Colon (tissue), 2 donors: Measurements from ENCODE around the gene CCNJL.

Experiments
- FAIRE-seq: peaks from 2 replicates; lab custom pipeline; 2012; peaks lifted over from hg19 to GRCh38; lab: Jason Lieb, UNC
- donor health status: control.
- donor health status: control.

Gene CCNJL

DNA sequence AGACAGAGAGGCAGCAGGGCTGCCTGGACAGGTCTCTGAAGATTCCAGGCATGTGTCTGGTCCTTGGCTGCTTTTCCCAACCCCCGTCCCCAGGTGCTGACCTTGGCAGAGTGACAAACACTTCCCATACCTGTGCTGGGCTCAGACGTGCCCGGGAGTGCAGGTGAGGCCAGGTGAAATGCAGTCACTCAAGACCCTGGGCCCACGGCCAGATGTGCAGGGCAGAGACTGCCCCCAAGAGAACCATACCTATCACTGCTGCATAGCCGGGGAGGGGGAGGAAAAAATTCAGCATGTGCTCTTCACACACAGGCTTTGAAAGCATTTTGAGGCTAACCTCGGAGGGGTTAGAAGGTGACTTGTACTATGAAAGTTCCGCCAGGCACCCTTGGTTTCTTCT lies 22.6 kb downstream of the CCNJL start:
- no peak for FAIRE-seq

DNA sequence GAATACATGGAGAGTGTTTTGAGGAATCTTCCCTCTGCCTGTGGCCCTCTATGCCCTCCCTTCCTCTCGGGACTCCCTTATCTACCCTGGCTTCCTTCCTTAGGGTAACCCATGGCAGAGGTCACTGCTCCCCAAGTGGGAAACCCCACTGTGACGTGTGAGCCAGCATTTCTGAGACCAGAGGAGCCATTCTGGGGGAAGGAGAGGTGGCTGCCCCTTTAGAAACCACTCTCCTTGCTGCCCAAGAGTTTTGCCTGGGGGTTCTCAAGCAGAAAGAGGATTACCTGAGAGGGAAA lies 23.1 kb downstream of the CCNJL start:
- FAIRE-seq: no peak

DNA sequence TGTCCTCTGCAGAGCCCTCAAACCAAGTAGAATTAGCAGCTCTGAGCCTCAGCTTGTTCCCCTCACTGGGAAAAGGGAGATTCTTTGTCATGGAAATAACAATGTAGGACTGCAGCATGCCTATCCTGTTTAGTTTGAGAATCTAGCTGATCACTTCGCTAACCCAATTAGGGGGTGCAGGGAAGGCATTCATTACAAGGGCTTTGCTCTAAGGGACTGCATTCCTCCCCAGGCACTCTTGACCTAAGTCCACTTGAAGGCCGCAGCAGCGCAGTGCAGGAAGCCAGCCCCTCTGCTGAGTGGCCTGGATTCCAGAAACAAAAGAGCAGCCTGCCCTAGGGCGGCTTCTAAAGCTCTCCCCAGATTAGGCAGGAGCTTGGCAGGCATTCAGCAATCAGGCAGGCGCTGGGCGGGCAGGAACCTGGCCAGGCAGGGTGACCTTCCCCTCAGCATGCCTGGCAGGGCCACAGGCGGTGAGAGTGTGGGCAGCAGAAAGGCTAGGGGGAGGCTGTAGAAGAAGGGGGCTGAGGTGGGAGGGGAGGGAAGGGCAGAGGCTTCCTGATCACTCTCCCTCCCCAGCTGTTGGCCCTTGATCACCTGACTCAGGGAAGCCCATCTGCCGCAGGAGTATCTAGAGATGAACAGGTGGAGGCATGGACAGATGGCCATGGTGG lies 24.8 kb downstream of the CCNJL start:
- no peak for FAIRE-seq

DNA sequence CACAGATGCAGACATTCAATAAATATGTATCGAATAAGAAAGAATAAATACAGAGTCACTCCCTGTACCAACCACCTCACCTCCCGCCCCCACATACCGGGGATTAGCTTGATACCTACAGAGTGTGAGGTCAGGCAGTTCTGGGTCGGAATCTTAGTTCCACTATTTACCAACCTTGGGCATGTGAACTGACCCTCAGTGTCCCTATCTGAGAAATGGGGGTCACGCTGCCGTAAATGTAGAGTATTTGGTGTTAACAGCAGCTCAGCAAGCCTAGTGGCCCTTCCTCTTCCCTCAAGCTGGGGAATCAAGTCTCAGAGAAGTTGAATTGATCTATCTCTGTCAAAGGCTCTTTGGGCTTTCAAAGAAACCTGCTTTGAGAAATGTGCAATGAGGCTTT lies 25.4 kb downstream of the CCNJL start:
- FAIRE-seq: no peak

DNA sequence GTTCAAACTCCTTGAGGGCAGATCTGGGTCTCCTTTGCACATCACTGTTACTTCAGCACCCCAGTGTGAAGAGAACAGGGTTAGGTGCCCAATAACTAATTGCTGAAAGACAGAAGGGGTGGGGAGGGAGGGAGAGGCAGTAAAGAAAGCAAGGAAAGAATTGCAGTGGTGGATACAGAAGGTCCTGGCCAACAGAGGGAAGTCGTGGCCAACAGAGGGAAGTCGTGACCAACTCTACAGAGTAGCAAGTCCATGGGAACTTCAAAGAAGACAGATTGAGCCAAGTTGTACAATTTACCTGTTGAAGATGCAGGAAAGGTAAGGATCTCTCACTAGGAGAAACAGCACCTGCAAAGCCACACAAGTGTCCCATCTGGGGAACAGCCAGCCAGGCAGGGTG lies 27.0 kb downstream of the CCNJL start:
- no peak for FAIRE-seq

DNA sequence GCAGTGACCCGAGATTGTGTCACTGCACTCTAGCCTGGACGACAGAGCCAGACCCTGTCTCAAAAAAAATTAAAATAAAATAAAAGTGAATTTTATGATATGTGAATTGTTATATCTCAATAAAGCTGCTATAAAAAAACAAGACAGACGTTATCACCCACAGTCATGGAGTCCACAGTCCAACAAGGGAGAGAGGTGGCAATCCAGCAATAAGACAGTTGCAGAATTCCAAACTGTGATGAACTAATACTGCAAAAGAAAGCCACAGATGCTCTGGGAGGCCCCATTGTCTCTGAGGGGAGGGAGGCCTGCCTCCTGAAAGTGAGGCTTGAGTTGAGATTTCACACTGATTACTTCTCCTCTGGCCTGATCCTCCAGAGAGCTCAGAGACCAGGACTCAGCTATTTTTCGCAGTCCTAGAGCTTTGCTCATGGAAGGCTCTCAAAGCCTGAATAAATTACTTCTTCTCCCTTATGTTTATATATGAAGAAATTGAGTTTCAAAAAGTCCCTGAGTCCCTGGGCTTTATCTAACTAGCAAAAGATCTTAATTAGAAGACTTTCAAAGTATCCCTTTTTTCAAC lies 28.0 kb downstream of the CCNJL start:
- FAIRE-seq: no peak

DNA sequence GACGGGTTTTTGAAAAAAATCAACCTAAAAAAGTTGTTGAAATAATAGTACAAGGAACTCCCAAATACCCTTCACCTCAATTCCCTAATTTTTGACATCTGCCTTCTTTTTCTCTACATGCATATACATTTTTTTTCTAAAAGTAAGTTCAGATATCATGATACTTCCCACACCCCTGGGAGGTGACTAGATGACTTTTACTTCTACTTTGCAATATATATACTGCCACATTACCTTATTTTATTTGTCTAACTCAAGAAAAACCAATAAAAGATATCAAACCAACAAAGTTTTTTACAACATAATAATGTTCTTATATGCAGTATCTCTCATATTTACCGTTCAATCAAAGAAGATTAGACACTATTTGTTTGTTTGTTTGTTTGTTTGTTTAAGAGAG lies 31.1 kb downstream of the CCNJL start:
- FAIRE-seq: no peak

DNA sequence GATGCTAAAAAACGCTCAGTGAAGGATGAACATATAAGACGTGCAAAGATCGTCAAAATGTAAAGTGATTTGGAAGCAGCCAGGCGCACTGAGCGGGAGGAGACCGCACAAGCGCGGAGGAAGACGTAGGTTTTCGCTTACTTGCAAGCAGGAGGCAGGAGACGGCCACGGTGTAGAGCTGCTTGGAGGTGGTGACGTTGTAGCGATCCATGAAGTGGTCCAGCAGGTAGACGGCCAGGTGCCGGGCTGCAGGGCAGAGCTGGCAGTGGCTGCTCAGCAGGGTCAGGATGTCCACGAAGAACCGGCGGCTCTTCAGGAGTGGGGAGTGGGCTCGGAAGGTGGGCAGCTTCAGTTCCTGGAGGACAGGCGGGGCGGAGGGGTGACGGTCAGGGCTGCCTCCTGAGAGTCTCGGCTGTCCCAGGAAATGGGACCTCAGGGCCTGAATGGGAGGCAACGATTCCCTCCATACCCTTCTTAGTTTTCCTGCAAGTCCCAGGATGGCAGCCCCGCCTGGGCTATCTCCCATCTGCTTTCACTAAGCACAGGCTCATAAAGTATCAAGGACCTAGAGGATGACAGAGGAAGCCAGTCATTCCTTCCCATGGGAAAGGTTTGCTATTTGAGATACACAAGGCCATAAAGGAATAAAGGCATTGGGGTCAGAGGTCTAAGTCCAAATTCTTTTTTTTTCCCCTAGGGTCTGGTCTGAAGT lies 31.8 kb downstream of the CCNJL start:
- no peak for FAIRE-seq

DNA sequence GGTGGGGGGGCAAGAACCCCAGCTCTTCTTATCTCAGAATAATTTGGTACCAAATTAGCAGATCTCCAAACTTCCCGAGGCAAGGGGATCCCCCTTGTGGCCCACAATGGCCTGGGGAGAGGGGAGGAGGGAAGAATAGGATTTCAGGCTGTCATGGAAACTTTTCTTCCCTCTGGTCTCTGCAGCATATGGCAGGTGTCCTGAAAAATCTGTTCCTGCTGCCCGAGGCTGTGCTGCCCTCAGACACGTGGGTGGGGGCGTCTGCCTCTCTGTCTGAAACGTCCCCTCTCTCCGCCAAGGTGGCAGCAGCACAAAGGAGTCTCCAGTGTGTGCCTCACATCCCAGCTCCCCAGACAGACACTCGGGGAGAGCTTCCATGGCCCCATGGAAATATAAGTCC lies 34.0 kb downstream of the CCNJL start:
- FAIRE-seq: no peak

DNA sequence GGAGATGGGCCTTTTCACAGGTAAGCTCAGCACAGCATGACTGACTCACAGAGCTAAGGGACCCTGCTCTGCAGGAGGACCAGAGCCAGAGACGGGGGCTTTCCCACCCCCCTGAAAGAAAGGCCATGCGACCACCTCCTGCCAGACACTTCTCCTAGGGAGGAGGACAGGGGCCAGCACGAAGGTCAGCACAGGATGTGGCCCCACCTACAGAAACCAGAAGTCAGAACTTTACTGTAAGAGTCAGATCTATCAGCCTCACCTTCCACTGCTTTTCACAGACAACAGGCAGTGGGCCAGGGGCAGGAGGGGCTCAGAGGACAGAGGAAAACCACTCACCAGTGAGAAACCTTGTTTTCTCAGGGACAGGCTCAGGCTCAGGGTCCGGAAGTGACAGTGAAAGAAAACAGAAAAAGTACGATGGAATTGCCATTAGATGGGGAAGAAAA lies 37.9 kb downstream of the CCNJL start:
- FAIRE-seq: no peak

DNA sequence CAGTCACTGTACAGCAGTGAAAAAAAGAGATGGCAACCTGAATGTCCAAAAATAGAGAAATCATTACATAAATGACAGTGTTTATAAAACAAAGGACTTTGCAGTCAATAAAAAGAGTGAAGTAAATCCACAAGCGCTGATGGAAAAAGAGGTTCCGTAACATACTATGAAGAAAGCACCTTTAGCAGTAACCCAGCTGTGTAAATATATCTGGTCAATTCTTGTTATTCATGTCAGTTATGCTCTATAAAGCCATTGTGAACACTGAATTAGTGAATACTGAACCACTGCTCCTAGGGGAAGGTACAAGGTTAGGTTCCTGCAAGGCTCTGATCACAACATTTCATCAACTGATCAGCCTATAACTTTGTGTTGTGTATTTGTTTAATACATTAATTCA lies 39.5 kb downstream of the CCNJL start:
- no peak for FAIRE-seq

DNA sequence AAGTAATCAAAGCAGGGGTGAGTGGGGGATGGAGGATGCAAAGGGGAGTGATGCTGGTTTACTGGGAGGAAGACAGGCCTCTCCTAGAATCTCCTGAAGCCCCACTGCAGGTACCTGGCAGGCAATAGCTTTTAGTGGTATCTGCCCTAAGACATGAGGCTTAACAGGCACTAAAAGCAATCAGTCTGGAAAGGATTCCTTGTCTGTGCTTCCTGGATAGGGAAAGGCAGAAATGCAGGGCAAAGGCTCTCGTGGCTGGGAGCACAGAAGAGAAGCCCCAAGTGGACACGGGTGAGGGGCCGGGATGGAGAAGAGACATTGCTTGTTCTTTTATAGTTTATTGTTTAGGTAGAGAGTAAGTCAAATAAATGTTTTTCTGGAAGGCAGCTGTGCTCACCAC lies 40.1 kb downstream of the CCNJL start:
- no peak for FAIRE-seq

DNA sequence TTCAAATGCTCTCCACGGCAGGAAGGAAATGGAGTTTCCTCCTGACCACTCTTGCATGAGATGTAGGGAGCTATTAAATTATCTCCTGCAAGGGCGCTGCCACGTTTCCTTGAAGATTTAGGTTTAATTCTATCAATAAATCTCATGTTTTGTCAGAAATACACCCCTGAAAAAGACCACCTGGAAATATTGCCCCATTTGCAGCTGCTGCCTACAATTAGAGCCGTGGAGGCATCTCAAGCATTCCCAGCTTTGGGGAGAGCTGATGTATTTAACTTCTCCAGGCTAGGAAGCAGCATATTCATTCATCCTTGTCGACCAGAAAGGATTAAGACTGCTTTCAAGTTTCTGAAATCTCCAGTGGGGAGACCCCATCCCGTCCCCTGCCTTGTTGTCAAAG lies 40.5 kb downstream of the CCNJL start:
- FAIRE-seq: no peak

DNA sequence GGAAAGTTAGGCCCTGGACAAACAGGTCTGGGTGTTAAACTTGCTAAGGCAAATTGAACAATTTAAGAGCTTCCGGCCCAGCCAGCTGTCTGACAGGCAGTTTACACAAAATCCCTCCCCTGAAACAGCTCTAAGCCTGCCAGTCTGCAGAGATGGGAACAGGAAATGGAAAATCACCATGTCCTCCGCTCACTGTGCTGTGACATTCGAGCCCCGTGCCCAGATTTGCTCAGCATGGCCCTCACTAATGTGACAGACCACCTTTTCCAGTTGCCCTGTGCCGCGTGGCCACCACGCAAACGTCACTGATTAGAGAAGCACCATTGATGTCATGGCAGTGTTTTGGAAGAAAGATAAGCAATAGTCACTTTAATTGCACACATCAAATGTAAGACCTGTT lies 41.0 kb downstream of the CCNJL start:
- no peak for FAIRE-seq

DNA sequence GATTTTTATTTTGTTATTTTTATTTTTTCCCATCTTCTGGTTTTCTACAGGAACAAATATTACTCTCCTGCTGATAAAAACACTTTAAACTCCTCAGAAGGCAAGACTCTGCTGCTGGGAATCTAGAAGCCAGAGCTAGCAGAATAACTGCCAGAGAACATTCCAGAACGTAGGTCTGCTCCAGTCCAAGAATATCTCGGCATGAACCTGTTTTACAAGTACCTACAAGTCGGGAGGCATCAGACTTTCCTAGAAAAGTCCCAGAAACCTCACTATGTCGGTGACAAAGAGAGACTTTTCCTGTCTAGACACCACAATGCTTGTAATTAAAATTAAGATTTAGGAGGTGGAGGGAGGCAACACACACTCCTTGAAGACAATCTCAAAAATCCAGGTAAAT lies 41.7 kb downstream of the CCNJL start:
- no peak for FAIRE-seq

DNA sequence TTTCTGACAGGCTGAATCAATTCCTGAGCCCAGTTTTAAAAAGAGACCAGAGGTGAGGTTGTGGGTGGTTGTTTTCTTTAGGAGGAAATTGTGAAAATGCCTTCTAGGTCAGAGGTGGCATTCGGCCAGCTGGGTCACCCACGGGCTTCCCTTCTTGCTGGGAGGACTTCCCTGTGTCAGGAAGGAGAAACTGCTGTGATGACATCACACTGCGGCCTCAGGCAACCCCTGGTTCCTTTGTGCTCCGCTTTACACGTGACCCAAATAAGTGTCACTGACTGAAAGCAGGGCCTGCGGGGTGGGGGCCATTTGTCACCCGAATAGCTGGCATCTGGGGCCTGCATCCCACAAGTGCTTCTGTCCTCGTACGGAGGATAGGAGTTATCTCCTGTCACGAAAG lies 43.3 kb downstream of the CCNJL start:
- FAIRE-seq: no peak

DNA sequence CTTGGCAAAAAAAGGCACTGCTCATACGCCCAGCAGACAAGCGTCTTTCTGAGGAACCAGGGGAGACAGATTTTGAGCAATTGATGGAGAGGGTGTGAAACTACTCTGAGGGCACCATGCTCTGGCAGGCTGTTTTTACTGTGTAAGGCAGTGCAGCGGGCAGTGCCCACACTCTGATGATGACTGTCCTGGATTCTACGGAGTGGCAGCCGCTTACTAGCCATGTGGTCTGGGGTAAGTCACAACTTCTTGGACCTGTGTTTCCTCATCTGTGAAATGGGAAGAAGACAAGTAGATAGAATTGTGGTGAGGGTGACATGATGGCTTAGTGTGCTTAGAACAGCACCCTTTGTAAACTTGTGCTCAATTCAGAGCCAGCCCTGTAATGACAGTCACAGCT lies 44.2 kb downstream of the CCNJL start:
- no peak for FAIRE-seq

DNA sequence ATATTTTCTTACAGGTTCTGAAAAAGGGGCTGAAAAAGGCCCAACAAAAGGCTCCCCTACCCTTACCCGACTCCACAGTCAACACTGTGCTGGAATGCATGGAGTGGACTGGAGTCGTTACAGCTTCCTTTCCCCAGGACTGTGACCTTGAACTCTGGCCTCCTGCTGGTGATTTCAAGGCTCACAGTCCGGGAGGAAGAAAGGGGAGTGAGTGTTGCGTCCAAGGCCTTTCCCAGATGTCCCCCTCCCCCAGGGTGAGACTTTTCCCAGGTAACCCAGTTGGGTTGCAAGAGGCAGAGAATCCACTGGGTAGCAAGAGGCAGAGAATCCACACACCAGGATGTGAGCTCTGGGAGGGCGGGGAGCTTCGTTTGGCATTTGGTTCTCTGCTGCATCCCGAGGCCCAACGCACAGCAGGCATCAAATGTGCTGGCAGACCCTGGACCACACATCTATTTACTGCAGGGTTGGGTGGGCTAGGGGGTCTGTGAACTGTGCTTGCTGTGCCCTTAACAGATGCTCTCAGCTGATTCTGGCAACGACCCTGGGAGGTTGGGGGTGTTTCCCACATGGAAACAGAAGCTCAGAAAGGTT lies 45.5 kb downstream of the CCNJL start:
- FAIRE-seq: no peak

DNA sequence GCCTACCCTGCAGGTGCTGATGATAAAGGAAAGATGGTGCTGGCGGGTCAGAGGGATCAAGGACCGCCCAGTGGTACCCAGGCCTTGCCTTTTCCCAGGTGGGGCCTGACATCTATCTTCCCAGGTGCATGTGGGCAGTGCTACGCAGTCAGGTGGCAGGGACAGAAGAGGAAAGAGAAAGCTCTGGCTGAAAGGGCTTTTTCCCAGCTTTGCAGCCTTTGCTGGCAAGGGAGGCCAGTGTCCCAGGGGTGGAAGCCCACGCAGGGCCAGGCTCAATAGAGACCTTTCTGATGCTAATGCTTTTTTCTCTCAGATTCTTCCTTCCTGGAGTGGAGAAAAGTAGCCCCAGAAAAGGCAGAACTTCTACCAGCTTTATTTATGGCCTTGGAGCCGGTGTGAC lies 46.3 kb downstream of the CCNJL start:
- no peak for FAIRE-seq

DNA sequence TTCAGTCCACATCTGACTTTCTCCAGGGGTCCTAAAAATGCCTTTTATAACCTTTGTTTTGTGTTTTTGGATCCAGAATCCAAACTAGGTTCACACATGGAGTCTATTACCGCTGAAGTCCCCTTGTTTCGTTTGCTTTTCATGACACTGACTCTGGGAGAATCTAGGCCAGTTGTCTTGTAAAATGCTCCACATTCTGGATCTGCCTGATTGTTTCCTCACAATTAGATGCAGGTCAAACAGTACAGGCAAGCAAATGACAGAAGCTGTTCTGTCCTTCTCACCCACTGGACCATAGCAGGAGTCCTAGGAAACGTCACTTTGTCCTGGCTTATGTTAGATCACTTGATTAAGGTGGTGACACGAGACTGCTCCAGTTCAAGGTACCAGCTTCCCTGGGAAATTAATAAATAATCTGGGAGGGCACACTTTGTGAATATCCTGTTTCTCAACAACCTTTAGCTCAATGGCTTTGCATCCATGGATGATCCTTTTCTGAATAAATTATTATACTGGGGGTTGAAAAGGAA lies 49.0 kb downstream of the CCNJL start:
- no peak for FAIRE-seq

DNA sequence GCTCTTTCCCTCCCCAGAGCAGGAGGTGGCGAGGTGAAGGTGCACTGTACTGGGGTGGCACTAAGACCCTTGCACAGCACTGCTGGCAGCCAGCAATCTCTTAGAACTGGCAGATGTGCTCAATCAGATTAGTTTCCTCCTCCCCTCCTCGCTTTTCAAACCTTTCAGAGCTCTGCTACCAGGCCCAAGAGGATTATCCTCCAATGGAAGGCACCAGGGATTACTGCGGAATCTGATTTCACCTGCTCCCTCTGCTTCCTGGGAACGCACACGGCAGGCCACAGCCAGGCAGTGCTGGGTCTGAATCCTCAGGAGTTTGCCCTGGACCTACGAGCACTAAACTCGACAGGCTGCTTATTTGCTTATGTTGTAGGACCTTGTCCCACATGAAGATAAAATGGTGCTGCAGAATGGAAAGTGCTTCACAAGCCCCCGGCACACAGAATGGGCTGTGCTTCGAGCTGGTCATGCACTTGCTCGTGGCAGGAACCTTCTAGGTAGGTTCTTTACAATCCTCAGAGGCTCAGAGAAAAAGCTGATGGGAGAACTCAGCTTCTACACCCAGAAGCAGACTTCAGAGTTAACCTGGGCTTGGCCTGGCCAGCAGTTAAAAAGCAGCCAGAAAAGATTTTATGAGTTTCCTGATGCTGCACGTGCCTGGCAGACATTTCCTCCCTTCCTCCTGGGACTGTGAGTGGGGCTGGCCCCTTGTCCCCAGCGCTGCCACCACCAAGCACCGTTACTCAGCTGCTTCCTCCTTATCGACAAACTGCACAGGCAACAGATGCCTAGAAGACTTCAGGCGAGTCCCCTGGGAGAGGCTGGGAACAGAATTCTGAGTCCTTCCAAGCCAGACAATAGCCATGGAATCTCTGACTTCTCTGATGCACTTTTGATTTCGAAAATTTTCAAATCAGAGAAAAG lies 50.0 kb downstream of the CCNJL start:
- no peak for FAIRE-seq
